Endothelial cell of coronary artery (primary cell): ENCODE measurements around the gene RCN1. TPM values are rescaled to one million over a fixed set of nuclear protein-coding genes. Genes with fewer than 3 reads are reported as not detected.

ENCODE experiments used
- total RNA-seq: library from RNA; depleted of rRNA; stranded (reverse); fragments of >200 nt; gene quantifications from 2 replicates; pipeline ENCODE4 v1.2.3, GENCODE V29; 2014

Gene RCN1
- total RNA-seq = 411 and 521 TPM in 2 replicates

DNA sequence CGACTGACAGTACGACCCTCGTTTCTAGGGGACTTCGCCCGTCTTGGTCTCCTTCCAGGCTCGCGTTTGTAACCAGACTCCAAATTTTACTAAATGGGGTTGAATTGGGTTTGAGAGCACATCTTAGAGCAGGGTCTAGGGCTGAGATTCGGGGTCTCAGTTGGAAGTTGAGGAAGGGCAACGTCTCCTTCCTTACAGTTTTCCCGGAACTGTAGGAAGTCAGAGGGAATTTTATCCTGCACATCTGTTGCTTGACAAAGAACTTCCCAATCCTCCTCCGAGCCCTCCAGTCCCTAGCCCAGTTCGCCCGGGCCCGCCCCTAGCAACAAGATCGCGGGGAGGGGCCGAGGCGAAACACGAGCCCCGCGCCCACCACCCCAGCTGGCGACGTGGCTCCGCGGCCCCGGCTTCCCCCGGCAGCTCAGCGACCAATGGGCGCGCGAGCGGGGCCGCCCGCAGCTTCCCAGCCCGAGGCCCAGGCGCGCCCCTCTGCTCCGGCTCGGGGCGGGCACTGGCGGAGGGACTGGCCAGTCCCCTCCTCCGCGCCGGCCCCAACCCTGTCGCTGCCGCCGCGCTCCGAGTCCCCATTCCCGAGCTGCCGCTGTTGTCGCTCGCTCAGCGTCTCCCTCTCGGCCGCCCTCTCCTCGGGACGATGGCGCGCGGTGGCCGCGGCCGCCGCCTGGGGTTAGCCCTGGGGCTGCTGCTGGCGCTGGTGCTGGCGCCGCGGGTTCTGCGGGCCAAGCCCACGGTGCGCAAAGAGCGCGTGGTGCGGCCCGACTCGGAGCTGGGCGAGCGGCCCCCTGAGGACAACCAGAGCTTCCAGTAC, at the start of gene RCN1:
Gene RCN1, plus strand, starts transcription at position 530 of the 826 bp plus-strand sequence. Its CDS starts 123 bp downstream, at position 653.

